Stimulated activated CD4-positive, alpha-beta T cell treated with anti-CD3 and anti-CD28 coated beads, Interleukin-1b, Interleukin-23, amount 100 ng/mL, for 4 hours (primary cell): Measurements from ENCODE around the gene FETUB.

Source experiments
- DNase-seq, 2 donors: peaks; one replicate each; pipeline ENCODE4 v3.0.0-alpha.2; 2020; ENCODE audit warnings: low read depth in 2 of 2

FETUB gene, protein sequence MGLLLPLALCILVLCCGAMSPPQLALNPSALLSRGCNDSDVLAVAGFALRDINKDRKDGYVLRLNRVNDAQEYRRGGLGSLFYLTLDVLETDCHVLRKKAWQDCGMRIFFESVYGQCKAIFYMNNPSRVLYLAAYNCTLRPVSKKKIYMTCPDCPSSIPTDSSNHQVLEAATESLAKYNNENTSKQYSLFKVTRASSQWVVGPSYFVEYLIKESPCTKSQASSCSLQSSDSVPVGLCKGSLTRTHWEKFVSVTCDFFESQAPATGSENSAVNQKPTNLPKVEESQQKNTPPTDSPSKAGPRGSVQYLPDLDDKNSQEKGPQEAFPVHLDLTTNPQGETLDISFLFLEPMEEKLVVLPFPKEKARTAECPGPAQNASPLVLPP

DNA sequence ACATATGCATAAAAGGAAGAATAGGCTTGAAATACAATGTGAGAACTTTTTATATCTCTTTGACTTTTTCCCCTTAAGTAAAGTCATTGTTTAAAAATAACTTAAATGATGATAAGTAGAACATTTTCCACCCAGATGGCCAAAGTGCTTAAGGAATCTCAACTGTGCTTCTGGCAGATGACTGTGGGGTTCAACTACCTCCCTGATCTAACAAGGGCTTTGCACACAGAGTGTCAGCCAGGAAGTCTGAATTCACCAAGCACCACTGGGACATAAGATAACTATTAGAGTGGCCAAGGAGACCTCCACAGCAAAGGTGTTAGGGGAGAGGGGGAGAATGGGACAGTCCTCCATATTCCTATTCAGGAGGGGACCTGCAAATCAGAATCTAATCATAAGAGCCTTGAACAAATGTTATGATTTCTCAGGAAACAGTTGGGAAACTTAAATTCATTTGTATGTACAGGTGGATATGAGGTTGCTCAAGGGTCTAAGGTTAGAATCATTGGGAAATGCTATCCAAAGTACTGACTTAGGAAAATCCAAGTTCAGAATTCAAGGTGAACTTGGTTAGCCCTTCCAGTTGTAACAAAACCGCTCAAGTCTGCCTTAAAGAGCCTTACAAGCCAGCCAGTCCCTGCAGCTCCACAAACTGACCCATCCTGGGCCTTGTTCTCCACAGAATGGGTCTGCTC lies at the start of gene FETUB:
TSS of gene FETUB (plus strand) at position 622 of the 695 bp plus-strand sequence. CDS start at position 684, 62 bp downstream.
- DNase-seq = no peak

- no peak for DNase-seq
Observed at GRCh38 chr3:186590580-186591295, 49.5 kb upstream of the FETUB start.

GRCh38 chr3:186592682-186593081 lies 47.5 kb upstream of the FETUB start:
- DNase-seq = no peak

DNA sequence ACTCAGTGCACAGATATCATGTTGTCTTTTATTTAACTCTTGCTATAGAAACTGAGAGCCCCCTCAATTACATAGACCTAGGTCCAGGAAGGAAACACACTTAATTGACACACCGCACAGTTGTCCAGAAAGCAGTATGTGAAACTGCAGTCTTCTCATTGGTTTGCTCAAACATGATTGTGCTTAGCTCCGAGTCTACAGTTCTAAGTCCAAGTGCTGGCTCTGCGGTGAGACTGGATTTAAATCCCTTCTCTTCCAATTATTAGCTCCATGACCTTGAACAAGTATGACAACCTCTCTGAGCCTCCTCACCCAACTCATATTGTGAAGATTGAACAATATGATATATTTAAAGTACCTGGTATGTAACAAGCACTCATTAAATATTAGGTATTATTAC lies 46.3 kb upstream of the FETUB start:
- DNase-seq = no peak

DNA sequence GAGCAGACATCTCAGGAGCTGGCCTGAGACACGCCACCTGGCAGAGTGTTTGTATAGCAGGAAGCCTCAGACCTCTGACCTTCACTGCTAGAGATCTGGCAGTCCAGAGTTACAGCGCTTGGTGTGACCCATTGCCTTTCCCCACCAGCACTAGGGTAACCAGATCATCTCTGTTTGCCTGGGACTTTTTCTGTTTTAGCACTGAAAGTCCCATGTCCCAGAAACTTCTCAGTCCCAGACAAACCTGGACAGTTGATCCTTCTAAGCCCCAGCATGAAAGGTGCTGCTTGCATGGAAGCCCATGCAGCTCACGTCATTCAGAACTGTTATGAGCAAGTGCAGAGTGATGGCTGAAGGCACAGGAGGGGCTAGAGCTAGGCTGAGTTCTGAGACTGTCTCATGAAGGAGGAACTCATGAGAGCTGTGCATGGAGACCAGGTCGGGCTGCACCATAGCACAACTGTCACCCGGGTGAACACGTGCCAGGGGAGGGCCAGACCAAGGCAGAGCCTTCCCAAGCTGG lies 45.5 kb upstream of the FETUB start:
- no peak for DNase-seq

GRCh38 chr3:186596568-186597287 lies 43.5 kb upstream of the FETUB start:
- DNase-seq = no peak

GRCh38 chr3:186598108-186598784 lies 42.0 kb upstream of the FETUB start:
- DNase-seq = no peak

DNA sequence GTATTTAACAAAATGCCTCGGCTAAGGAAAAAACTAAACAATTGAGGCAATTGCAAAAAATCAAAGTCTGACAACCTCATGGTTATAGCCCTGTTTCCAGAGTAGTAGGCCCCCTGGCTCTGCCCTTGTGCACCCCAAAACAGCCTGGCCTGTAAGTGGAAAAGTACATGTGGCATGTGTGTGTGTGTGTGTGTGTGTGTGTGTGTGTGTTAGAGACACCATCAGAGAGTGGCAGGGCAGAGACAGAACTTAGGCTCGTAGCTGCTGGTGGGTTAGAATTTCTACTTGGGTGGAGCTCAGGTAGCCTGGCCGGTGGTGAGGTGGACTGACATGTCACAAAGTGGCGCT lies 41.4 kb upstream of the FETUB start:
- no peak for DNase-seq

GRCh38 chr3:186599142-186599784 lies 40.9 kb upstream of the FETUB start:
- no peak for DNase-seq

DNA sequence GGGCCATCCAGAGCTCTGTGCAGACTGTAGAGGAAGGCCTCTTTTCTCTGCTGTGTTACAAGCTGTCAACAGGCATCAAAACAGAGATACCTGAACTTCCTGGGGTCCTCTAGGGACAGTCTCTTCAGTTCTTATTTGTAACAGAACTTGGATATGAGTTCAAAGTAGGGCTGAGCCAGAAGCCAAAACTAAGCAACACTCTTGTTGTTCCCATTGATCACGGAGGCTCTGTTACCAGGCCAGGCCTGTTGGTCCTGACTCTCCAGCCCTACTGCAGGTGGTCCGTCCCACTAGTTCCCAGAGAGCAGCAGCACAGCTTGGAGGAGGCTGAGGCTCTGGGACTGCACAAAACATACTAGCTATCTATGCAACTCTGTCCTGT lies 40.4 kb upstream of the FETUB start:
- DNase-seq = no peak

GRCh38 chr3:186600896-186601295 lies 39.3 kb upstream of the FETUB start:
- no peak for DNase-seq

GRCh38 chr3:186603159-186603558 lies 37.0 kb upstream of the FETUB start:
- no peak for DNase-seq

DNA sequence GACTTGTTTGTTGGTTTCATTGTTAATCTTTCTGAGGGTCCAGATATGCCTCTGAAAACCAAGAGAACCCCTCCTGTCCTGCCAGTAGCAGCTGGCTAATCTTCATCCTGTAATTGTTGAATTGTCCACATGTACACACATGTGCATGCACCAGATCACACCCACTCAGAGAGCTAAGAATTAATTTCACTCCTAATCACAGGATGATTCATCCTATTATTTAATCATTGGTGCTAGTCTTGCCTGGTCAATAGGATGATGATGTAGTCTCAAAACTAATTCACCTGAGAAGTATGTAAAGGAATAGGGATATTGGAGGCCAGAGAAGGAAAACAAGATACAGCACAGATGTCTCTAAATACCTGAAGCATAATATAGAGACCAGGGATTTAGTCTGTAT lies 35.1 kb upstream of the FETUB start:
- DNase-seq = no peak

DNA sequence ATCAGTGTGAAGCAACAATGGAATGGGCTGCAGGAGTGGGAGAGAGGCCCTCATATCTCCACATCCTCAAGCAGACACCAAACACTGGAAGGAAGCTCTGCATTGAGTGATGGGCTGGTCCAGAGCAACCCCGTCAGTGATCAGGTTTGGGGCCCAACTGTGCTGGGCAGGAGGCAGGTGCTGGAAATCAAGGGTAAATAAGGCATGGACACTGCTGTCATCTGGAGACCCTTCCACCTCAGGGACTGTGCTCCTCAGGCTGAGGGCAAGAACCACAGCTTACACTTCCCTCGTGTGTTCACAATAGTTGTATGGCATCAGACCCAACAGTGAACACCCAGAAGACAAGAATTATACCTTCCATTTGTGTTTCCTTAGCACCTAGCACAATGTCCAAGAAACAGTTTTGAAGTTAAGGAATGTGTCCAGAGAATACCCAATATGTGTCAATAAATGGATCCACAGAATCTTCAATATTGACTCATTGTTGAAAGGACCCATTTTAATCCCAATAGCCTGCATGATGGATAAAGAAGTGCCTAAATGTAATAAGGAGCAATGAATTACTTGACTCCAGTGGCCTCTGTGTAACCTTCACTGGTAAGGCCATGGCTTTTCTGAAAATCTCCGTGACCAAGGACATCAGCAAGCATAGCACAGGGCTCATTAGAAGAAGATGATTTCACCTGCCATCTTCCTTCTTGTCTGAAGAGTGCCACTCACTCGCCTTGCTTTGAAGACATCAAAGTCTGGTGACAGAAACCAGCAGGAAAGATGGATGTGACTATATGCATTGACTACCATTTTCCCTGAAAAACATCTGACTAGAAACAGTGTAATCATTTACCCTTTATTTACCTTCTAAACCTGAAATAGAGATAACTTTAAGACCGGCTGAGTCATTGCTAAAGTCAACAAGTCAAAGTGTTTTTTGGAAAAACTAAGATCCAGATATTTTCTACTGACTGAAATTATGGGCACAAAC lies 34.3 kb upstream of the FETUB start:
- DNase-seq = no peak

GRCh38 chr3:186608624-186609215 lies 31.5 kb upstream of the FETUB start:
- DNase-seq = no peak

GRCh38 chr3:186609247-186609868 lies 30.8 kb upstream of the FETUB start:
- DNase-seq = no peak

GRCh38 chr3:186612065-186612464 lies 28.1 kb upstream of the FETUB start:
- DNase-seq = no peak

GRCh38 chr3:186612721-186613636 lies 27.2 kb upstream of the FETUB start, which contains the start of gene AHSG:
Gene AHSG, plus strand, starts transcription at chr3:186613060. Its CDS starts 82 bp downstream, at chr3:186613142.
- DNase-seq = no peak
